Sigmoid colon (tissue), 7 donors: ENCODE measurements around the gene NCF4. TPM values are rescaled to one million over a fixed set of nuclear protein-coding genes. Genes with fewer than 3 reads are reported as not detected.

Experiments
- DNase-seq: peaks from one replicate; pipeline ENCODE4 v3.0.0-alpha.2; 2019
- H3K27ac ChIP-seq, 4 donors: fragments of 200-600 bp; sonication (generic); one replicate each; pipeline ENCODE4 v1.5.1; 2016 to 2019; ENCODE audit warnings: mild to moderate bottlenecking in 1 of 4
- H3K27me3 ChIP-seq, 3 donors: fragments of 200-600 bp; sonication (generic); one replicate each; pipeline ENCODE4 v1.5.1; 2019; ENCODE audit warnings: mild to moderate bottlenecking in 1 of 3
- H3K36me3 ChIP-seq, 4 donors: fragments of 200-600 bp; sonication (generic); one replicate each; pipeline ENCODE4 v1.5.1; 2016 to 2019
- H3K4me1 ChIP-seq, 4 donors: fragments of 200-600 bp; sonication (generic); one replicate each; pipeline ENCODE4 v1.5.1; 2017 to 2019
- H3K4me3 ChIP-seq, 4 donors: fragments of 200-600 bp; sonication (generic); one replicate each; pipeline ENCODE4 v1.5.1; 2017 to 2019; ENCODE audit warnings: mild to moderate bottlenecking in 2 of 4, moderate library complexity in 1 of 4
- H3K9me3 ChIP-seq, 4 donors: fragments of 200-600 bp in 3 of 4; sonication (generic) in 3 of 4; one replicate each; pipeline versions ENCODE4 v1.5.1 to v1.6.1; 2013 to 2019
- CTCF ChIP-seq, 4 experiments: fragments of 450-650 bp in 3 of 4; fragments of 200-600 bp in 1 of 4; IDR thresholded peaks; one replicate each; pipeline ENCODE4 v1.5.1; 2016 to 2019; ENCODE audit warnings: antibody characterized with exemption in 4 of 4, mild to moderate bottlenecking in 3 of 4, moderate library complexity in 2 of 4
- EP300 ChIP-seq, 4 donors: sonication (generic); formaldehyde crosslinking; IDR thresholded peaks; one replicate each; pipeline ENCODE4 v1.6.1; 2017; ENCODE audit warnings: antibody characterized with exemption in 4 of 4
- POLR2A ChIP-seq, 2 donors: fragments of 450-650 bp; IDR thresholded peaks; one replicate each; pipeline ENCODE4 v1.6.1; 2016; ENCODE audit warnings: antibody characterized with exemption in 2 of 2, mild to moderate bottlenecking in 2 of 2, moderate library complexity in 2 of 2
- POLR2AphosphoS5 ChIP-seq, 4 donors: sonication (generic); formaldehyde crosslinking; IDR thresholded peaks; one replicate each; pipeline ENCODE4 v1.6.1; 2017; ENCODE audit warnings: antibody characterized with exemption in 4 of 4
- WGBS, 2 donors: extraction: QIAGEN DNeasy Blood & Tissue Kit; methylation state at CpG; one replicate each; pipeline ENCODE4 v1.1.7; 2013; 5-methylcytosine and 5-hydroxymethylcytosine counted together
- intact Hi-C: fragments of 100-400 bp; cut with DNase I; formaldehyde crosslinking; loops from one replicate; pipeline ENCODE4 v1.15.1; 2023
- polyA plus RNA-seq, 3 donors: library from polyadenylated mRNA; stranded (reverse); fragments of 200-250 nt; gene quantifications; one replicate each; pipeline ENCODE4 v1.2.3, GENCODE V29; 2013
- total RNA-seq, 4 donors: library from RNA; depleted of rRNA; stranded (reverse); fragments of >200 nt; gene quantifications; one replicate each; pipeline ENCODE4 v1.1.0, GENCODE V29; 2016
- donor health status: healthy with polysubstance abuse.
- donor health status: Bipolar disorder and iron deficiency.
- donor health status: healthy.

NCF4 gene
- total and polyA plus RNA-seq, 7 donors = 13.5 to 35.8 (median 19.3) TPM

- intact Hi-C loops = no loop called here
- 89 to 94% methylated on average over 3 of the region's 3 CpGs for WGBS, 2 donors
- Histone ChIP-seq H3K4me3 (no peak overlapping the region), H3K36me3 (no peaks in the 10 kb centered on the region), H3K27ac (no peak overlapping the region), H3K27me3 (no peaks in the 10 kb centered on the region), H3K4me1 (peaks cover 0 to 4% (median under 1%) of the 10 kb centered on the region in 4 donors), H3K9me3 (no peaks in the 10 kb centered on the region)
- DNase-seq = no peak
- TF ChIP-seq POLR2A (IDR thresholded peaks at IDR 0.05) (no peak), POLR2AphosphoS5 (IDR thresholded peaks at IDR 0.05) (no peak), CTCF (IDR thresholded peaks at IDR 0.05) (no peak), EP300 (IDR thresholded peaks at IDR 0.05) (no peak)
These were observed 29.1 kb upstream of the NCF4 start for GRCh38 chr22:36831717-36832116.

GRCh38 chr22:36833073-36833472, 27.7 kb upstream of the NCF4 start:
- Histone ChIP-seq H3K9me3 (no peaks in the 10 kb centered on the region), H3K27me3 (no peaks in the 10 kb centered on the region), H3K4me1 (no peaks in the 10 kb centered on the region), H3K36me3 (no peaks in the 10 kb centered on the region), H3K27ac (no peak overlapping the region), H3K4me3 (no peak overlapping the region)
- intact Hi-C loops = no loop called here
- 67 to 78% methylated on average over 3 of the region's 3 CpGs for WGBS, 2 donors
- TF ChIP-seq CTCF (IDR thresholded peaks at IDR 0.05) (no peak), POLR2A (IDR thresholded peaks at IDR 0.05) (no peak), EP300 (IDR thresholded peaks at IDR 0.05) (no peak), POLR2AphosphoS5 (IDR thresholded peaks at IDR 0.05) (no peak)
- no peak for DNase-seq

- 57 to 74% methylated on average over 5 of the region's 5 CpGs for WGBS, 2 donors
- no peaks in the 10 kb centered on the region for H3K9me3 ChIP-seq
- no peaks in the 10 kb centered on the region for H3K4me1 ChIP-seq
- H3K4me3 ChIP-seq = no peak overlapping the region
- peaks cover 0 to 3% (median 0%) of the 10 kb centered on the region in 3 donors for H3K27me3 ChIP-seq
- intact Hi-C loops = no loop called here
- no peak for TF ChIP-seq EP300 (IDR thresholded peaks at IDR 0.05)
- TF ChIP-seq CTCF (IDR thresholded peaks at IDR 0.05) = no peak
- TF ChIP-seq POLR2AphosphoS5 (IDR thresholded peaks at IDR 0.05) = no peak
- no peak for TF ChIP-seq POLR2A (IDR thresholded peaks at IDR 0.05)
- H3K36me3 ChIP-seq = no peaks in the 10 kb centered on the region
- no peak overlapping the region for H3K27ac ChIP-seq
- no peak for DNase-seq
These were observed 24.9 kb upstream of the NCF4 start for GRCh38 chr22:36835903-36836302.

GRCh38 chr22:36838119-36839030, 22.4 kb upstream of the NCF4 start:
- no peak for TF ChIP-seq POLR2AphosphoS5 (IDR thresholded peaks at IDR 0.05)
- TF ChIP-seq EP300 (IDR thresholded peaks at IDR 0.05) = no peak
- no peak for TF ChIP-seq CTCF (IDR thresholded peaks at IDR 0.05)
- TF ChIP-seq POLR2A (IDR thresholded peaks at IDR 0.05) = no peak
- Histone ChIP-seq H3K4me1 (no peaks in the 10 kb centered on the region), H3K4me3 (no peak overlapping the region), H3K36me3 (no peaks in the 10 kb centered on the region), H3K9me3 (no peaks in the 10 kb centered on the region), H3K27me3 (peaks cover 0 to 3% (median 0%) of the 10 kb centered on the region in 3 donors), H3K27ac (no peak overlapping the region)
- WGBS, 2 donors = 79% methylated on average over 10 of the region's 10 CpGs
- intact Hi-C loops = no loop called here
- DNase-seq = no peak
